Pons (tissue), 1 donor: Measurements from ENCODE around the gene FFAR4.
A peak's percentile ranks its signal among the peaks of the same experiment; 100 is the strongest.

Source experiments
- DNase-seq: peaks from one replicate; pipeline ENCODE4 v3.0.0-alpha.2; 2016; ENCODE audit warnings: low spot score

Gene FFAR4

GRCh38 chr10:93600446-93601145 lies 34.1 kb downstream of the FFAR4 start:
- DNase-seq = no peak

GRCh38 chr10:93601146-93601773 lies 34.8 kb downstream of the FFAR4 start, which contains the start of gene RBP4:
Gene RBP4 (minus strand): TSS chr10:93601235. CDS start chr10:93601028, 207 bp downstream.
- DNase-seq = no peak

DNA sequence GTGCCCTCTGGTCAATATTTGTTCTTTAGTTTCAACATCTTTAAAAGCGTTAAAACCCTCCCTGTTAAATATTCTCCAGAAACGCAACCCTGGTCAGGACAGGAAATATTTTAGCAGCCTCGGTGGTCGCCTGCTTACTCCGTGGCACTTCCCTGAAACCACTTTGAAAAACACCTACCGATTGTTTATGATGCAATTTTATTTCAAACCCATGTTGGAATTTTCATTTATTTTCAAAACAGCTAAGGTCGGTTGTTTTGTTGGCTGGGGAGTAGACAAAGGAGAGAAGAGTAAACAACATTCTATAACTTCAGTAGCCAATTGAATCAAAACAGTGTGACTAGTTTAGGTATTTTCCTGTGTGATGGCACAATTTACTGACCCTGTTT lies 35.3 kb downstream of the FFAR4 start:
- DNase-seq = no peak

- no peak for DNase-seq
These were observed 36.6 kb downstream of the FFAR4 start for GRCh38 chr10:93603023-93603422.

- DNase-seq = no peak
These were observed 37.7 kb downstream of the FFAR4 start for GRCh38 chr10:93604146-93604545.

- no peak for DNase-seq
These were observed 42.0 kb downstream of the FFAR4 start for GRCh38 chr10:93608421-93608820.

DNA sequence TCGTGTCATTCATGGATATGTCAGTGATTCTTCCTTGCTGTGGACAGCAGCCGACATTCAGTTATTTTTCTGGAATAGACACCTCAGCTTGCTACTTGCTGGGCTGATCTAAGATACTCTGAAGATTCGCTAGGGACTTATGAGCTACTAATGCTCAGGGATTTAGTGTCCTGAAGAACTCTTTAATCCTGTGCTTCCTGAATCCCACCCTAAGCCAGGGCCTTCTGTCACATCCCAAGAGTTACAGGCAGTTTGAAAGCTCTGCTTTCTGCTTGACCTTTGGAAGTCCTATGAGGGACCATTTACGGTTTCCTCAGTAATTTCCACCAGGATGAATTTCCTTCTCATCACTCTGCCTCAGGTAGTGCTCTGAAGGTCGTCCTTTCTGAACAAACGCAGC lies 45.8 kb downstream of the FFAR4 start, which contains the start of gene PDE6C:
PDE6C (plus strand) TSS at position 227 of the 400 bp plus-strand sequence. CDS start 189 bp downstream, outside the sequence.
- DNase-seq = no peak

DNA sequence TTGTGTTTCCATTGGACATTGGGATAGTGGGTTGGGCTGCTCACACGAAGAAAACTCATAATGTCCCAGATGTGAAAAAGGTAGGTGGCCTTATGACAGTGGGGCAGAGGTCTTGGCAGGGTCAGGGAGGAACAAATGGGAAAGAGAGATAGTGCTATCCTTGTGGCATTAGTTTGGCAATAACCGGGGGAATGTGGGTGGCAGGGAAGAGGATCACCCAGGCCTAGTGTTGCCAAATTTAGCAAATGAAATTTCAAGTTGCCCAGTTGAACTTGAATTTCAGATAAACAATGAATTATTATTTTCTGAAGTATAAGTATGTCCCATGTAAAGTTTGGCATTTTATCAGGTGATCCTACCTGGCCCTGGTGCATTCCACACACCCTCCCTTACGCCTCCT lies 46.7 kb downstream of the FFAR4 start:
- no peak for DNase-seq

DNA sequence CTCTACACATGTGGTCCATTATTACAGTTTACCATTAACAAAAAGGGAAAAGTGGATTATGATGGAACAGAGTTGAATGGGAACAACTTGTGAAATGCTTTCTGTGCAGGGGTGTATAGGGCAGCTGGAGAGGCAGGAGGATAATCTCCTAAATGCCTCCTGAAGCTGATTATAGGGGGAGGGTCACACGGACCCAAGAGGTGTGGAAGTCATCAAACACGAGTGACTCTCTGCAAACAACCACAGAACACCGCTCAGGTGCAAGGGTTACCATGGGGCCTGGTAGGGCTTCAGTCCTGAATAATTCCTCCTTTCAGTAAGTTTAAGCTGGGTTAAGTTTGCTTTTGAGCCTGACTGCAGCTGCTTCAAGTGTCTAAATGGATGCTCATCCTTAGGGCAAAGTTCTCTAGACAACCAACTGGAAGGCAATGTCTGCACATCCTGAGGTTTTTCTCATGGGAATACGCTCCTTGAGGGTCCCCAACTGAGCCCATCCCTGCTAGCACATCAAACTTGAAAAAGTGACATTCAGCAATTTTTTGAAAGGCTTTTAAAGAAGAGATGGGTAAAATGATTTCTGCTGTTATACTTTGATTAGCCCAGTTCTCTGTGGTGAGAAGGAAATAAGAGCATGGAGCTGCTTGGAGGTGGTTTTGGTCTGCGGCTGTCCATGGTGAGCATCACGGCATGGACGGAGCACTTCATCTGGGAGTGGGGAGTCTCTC lies 47.8 kb downstream of the FFAR4 start:
- no peak for DNase-seq

DNA sequence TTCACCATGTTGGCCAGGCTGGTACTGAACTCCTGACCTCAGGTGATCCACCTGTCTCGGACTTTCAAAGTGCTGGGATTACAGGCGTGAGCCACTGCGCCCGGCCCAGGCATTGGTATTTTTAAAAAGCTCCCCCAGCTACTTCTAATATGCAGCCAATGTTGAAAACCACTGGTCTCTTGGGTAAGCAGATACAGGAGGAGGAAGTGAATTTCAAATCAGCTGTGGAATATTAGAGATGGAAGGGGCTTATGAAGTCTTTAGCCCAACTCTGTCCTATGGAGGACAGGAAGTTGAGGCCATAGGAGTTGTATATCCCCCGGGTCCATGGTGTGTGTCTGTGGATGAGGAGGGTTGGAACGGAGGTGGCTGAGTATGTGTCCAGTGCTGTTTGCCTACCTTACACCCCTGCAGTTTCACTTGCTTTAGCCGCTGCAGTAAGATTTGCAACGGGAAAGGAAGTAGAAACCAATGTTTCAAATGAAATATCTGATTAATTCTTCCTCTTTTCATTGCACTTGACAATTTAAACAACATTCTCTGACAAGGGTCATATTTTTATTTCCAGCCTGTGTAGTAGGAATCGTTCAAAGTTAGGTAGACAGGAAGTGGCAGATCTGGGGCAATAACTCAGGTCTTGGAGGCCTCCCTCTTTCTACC lies 49.2 kb downstream of the FFAR4 start:
- DNase-seq = peak; percentile 2

GRCh38 chr10:93620925-93621324 lies 54.5 kb downstream of the FFAR4 start:
- DNase-seq = no peak

GRCh38 chr10:93622942-93623341 lies 56.5 kb downstream of the FFAR4 start:
- DNase-seq = no peak

GRCh38 chr10:93628858-93629257 lies 62.4 kb downstream of the FFAR4 start:
- no peak for DNase-seq

GRCh38 chr10:93629647-93630305 lies 63.3 kb downstream of the FFAR4 start:
- no peak for DNase-seq

- no peak for DNase-seq
These were observed 64.4 kb downstream of the FFAR4 start for GRCh38 chr10:93630625-93631557.
